ENCODE measurements around the gene MYO3B.

MYO3B gene

DNA sequence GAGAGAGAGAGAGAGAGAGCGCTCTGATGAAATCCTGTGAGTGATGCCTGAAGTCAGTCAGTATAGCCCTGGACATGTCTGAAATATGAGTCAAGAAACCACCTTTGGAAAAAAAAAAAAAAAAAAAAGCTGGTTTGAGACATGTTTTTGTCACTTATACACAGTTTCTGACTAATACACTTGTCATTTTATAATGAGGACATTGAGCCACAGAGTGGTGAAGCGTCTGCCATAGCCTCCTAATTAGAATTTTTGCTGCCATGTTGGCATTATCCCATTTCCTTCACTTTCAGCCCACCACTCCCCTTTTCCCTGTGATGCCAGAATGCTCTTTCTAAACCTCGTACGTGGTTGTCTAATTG is 15.7 kb upstream of the MYO3B start:
- H3K4me3 ChIP-seq (ENCODE audit: low read depth, low read length): no peak overlapping the region
- DNase-seq (ENCODE audit: low read depth): no peak
- no peak for TF ChIP-seq CTCF (IDR thresholded peaks at IDR 0.05; ENCODE audit: control insufficient read depth, extremely low read depth, insufficient read depth)

DNA sequence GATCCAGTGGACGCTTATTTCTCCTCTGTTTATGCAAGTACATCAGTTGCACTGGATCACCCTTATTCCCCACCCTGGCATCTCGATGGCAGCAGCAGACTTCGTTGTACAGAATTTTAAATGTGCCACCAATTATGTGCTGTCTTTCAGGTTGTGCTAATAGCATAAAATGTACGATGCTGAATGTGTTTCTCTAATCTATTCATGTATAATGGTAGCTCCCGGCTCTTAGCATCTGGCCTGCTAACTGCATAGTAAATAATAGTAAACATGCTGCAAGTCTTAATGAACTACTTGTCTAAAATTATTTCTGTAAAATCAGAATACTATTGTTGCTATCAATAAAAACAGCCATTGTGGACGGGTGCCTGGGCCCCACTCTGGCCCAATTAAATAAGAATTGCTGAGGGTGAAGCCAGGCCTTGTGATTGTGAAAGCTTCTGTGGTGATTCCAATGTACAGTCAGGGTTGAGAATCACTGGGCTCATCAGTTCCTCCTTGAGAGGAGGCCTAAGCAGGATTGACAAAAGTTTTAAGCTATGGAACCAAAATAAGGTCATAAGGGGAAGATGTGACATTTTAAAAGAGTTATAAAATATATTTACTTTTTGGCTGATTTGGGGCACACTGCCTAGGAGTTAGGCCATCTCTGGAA is 14.4 kb upstream of the MYO3B start:
- no peak for DNase-seq (ENCODE audit: low read depth)
- H3K4me3 ChIP-seq (ENCODE audit: low read depth, low read length): no peak overlapping the region
- TF ChIP-seq CTCF (IDR thresholded peaks at IDR 0.05; ENCODE audit: control insufficient read depth, extremely low read depth, insufficient read depth): no peak

GRCh38 chr2:170165129-170165528 is 12.8 kb upstream of the MYO3B start:
- no peak for TF ChIP-seq CTCF (IDR thresholded peaks at IDR 0.05; ENCODE audit: control insufficient read depth, extremely low read depth, insufficient read depth)
- DNase-seq (ENCODE audit: low read depth): no peak
- no peak overlapping the region for H3K4me3 ChIP-seq (ENCODE audit: low read depth, low read length)

GRCh38 chr2:170166735-170167134 is 11.2 kb upstream of the MYO3B start:
- no peak overlapping the region for H3K4me3 ChIP-seq (ENCODE audit: low read depth, low read length)
- no peak for DNase-seq (ENCODE audit: low read depth)
- no peak for TF ChIP-seq CTCF (IDR thresholded peaks at IDR 0.05; ENCODE audit: control insufficient read depth, extremely low read depth, insufficient read depth)

GRCh38 chr2:170170281-170171040 is 7.5 kb upstream of the MYO3B start:
- DNase-seq (ENCODE audit: low read depth): no peak
- H3K4me3 ChIP-seq (ENCODE audit: low read depth, low read length): no peak overlapping the region
- no peak for TF ChIP-seq CTCF (IDR thresholded peaks at IDR 0.05; ENCODE audit: control insufficient read depth, extremely low read depth, insufficient read depth)

- no peak overlapping the region for H3K4me3 ChIP-seq (ENCODE audit: low read depth, low read length)
- no peak for DNase-seq (ENCODE audit: low read depth)
- TF ChIP-seq CTCF (IDR thresholded peaks at IDR 0.05; ENCODE audit: control insufficient read depth, extremely low read depth, insufficient read depth): no peak
Measured at GRCh38 chr2:170176212-170176611, 1.7 kb upstream of the MYO3B start.

Measured in LNCaP clone FGC (cell line).